ENCODE data around the gene NCOA1.

GRCh38 chr2:24720310-24720709 is 229.3 kb downstream of the NCOA1 start:
- TF ChIP-seq CTCF (IDR thresholded peaks at IDR 0.05; ENCODE audit: low read length) (no peak), EZH2 (IDR thresholded peaks at IDR 0.05; ENCODE audit: borderline replicate concordance, low read length) (no peak)
